ENCODE results near the gene TSHZ2. TPM values are rescaled to one million over a fixed set of nuclear protein-coding genes. Genes with fewer than 3 reads are reported as not detected.

The TSHZ2 gene
- total and polyA plus RNA-seq, 3 donors from 2014 or later = 13.0 to 41.9 (median 40.4) TPM

GRCh38 chr20:53349730-53350129 is 377.6 kb downstream of the TSHZ2 start:
- no peaks in the 10 kb centered on the region for H3K4me1 ChIP-seq
- 73 to 91% methylated on average over 2 of the region's 2 CpGs for WGBS, 2 donors
- intact Hi-C loops (cut with DNase I; ENCODE audit: low total_unique reads) = no loop called here
- no peak overlapping the region for H3K4me3 ChIP-seq
- H3K36me3 ChIP-seq (ENCODE audit: low read depth, missing control alignments) = no peaks in the 10 kb centered on the region
- TF ChIP-seq POLR2A (IDR thresholded peaks at IDR 0.05) = no peak
- no peak for TF ChIP-seq CTCF (IDR thresholded peaks at IDR 0.05)
- no peak overlapping the region for H3K27ac ChIP-seq
- DNase-seq = no peak
- H3K27me3 ChIP-seq = no peaks in the 10 kb centered on the region
- no peaks in the 10 kb centered on the region for H3K9me3 ChIP-seq

GRCh38 chr20:53352727-53353440 is 380.7 kb downstream of the TSHZ2 start:
- no peak for DNase-seq
- intact Hi-C loops (cut with DNase I; ENCODE audit: low total_unique reads) = no loop called here
- H3K27me3 ChIP-seq = no peaks in the 10 kb centered on the region
- no peaks in the 10 kb centered on the region for H3K4me1 ChIP-seq
- H3K4me3 ChIP-seq = no peak overlapping the region
- H3K36me3 ChIP-seq (ENCODE audit: low read depth, missing control alignments) = no peaks in the 10 kb centered on the region
- no peak overlapping the region for H3K27ac ChIP-seq
- H3K9me3 ChIP-seq = no peaks in the 10 kb centered on the region
- WGBS, 2 donors = 89 to 97% methylated on average over 6 of the region's 6 CpGs
- TF ChIP-seq POLR2A (IDR thresholded peaks at IDR 0.05) (no peak), CTCF (IDR thresholded peaks at IDR 0.05) (no peak)

GRCh38 chr20:53354314-53354713 is 382.2 kb downstream of the TSHZ2 start:
- Histone ChIP-seq H3K27me3 (no peaks in the 10 kb centered on the region), H3K4me3 (no peak overlapping the region), H3K36me3 (ENCODE audit: low read depth, missing control alignments) (no peaks in the 10 kb centered on the region), H3K27ac (no peak overlapping the region), H3K9me3 (no peaks in the 10 kb centered on the region), H3K4me1 (no peaks in the 10 kb centered on the region)
- intact Hi-C loops (cut with DNase I; ENCODE audit: low total_unique reads) = no loop called here
- no peak for DNase-seq
- WGBS, 2 donors = 76 to 93% methylated on average over 1 of the region's 1 CpG
- TF ChIP-seq POLR2A (IDR thresholded peaks at IDR 0.05) (no peak), CTCF (IDR thresholded peaks at IDR 0.05) (no peak)

GRCh38 chr20:53355790-53356189 is 383.6 kb downstream of the TSHZ2 start:
- Histone ChIP-seq H3K9me3 (no peaks in the 10 kb centered on the region), H3K4me3 (no peak overlapping the region), H3K36me3 (ENCODE audit: low read depth, missing control alignments) (no peaks in the 10 kb centered on the region), H3K27me3 (no peaks in the 10 kb centered on the region), H3K4me1 (no peaks in the 10 kb centered on the region), H3K27ac (no peak overlapping the region)
- DNase-seq = no peak
- TF ChIP-seq CTCF (IDR thresholded peaks at IDR 0.05) (no peak), POLR2A (IDR thresholded peaks at IDR 0.05) (no peak)
- intact Hi-C loops (cut with DNase I; ENCODE audit: low total_unique reads) = no loop called here
- WGBS, 2 donors = 89 to 95% methylated on average over 2 of the region's 2 CpGs

GRCh38 chr20:53359425-53359824 is 387.3 kb downstream of the TSHZ2 start:
- TF ChIP-seq CTCF (IDR thresholded peaks at IDR 0.05) (no peak), POLR2A (IDR thresholded peaks at IDR 0.05) (no peak)
- WGBS, 2 donors = 66 to 71% methylated on average over 7 of the region's 7 CpGs

More at GRCh38 chr20:53359425-53359824, 387.3 kb downstream of the TSHZ2 start:
- Histone ChIP-seq H3K27me3 (no peaks in the 10 kb centered on the region), H3K27ac (no peak overlapping the region), H3K9me3 (no peaks in the 10 kb centered on the region), H3K36me3 (ENCODE audit: low read depth, missing control alignments) (no peaks in the 10 kb centered on the region), H3K4me3 (no peak overlapping the region), H3K4me1 (no peaks in the 10 kb centered on the region)
- DNase-seq = no peak
- intact Hi-C loops (cut with DNase I; ENCODE audit: low total_unique reads) = no loop called here

Measured in testis (tissue), 3 donors.